GM20000 (cell line): Measurements from ENCODE around the gene HOXB4.

ENCODE experiments used
- DNase-seq: peaks from one replicate; pipeline ENCODE4 v3.0.0; 2012; ENCODE audit warnings: low spot score
- CTCF ChIP-seq: IDR thresholded peaks from 2 replicates; pipeline ENCODE4 v1.5.1; 2012; ENCODE audit warnings: mild to moderate bottlenecking, control low read depth; ENCODE audit errors: extremely low read depth, missing control alignments

HOXB4 gene

GRCh38 chr17:48593840-48594537 is 15.8 kb upstream of the HOXB4 start:
- DNase-seq = peak; percentile 93
- TF ChIP-seq CTCF = peak; percentile 92

- TF ChIP-seq CTCF = no peak
- DNase-seq = peak; percentile 49
Observed at GRCh38 chr17:48593126-48593829, 15.1 kb upstream of the HOXB4 start, which contains the start of gene HOXB5. Gene HOXB5, minus strand, starts transcription at chr17:48593779. Its CDS starts 97 bp downstream, at chr17:48593682.

GRCh38 chr17:48592577-48592976 is 14.4 kb upstream of the HOXB4 start:
- no peak for TF ChIP-seq CTCF
- DNase-seq = no peak

- no peak for TF ChIP-seq CTCF
- DNase-seq = no peak
Observed at GRCh38 chr17:48592057-48592514, 13.9 kb upstream of the HOXB4 start.

GRCh38 chr17:48591255-48592056 is 13.3 kb upstream of the HOXB4 start:
- no peak for TF ChIP-seq CTCF
- DNase-seq = no peak

- no peak for TF ChIP-seq CTCF
- DNase-seq = no peak
Observed at GRCh38 chr17:48590607-48591161, 12.5 kb upstream of the HOXB4 start.
